Colonic mucosa (tissue), 4 donors: ENCODE measurements around the gene ERO1B. TPM values are rescaled to one million over a fixed set of nuclear protein-coding genes. Genes with fewer than 3 reads are reported as not detected.

Experiments
- DNase-seq: peaks from one replicate; pipeline ENCODE4 v3.0.0-alpha.2; 2020
- H3K27ac ChIP-seq: fragments of 200-600 bp; one replicate; pipeline ENCODE4 v1.8.0; 2021
- H3K27me3 ChIP-seq: fragments of 200-600 bp; one replicate; pipeline ENCODE4 v1.8.0; 2021
- H3K36me3 ChIP-seq: fragments of 200-600 bp; one replicate; pipeline ENCODE4 v1.8.0; 2021
- H3K4me1 ChIP-seq: fragments of 200-600 bp; one replicate; pipeline ENCODE4 v1.8.0; 2021; ENCODE audit warnings: mild to moderate bottlenecking
- H3K4me3 ChIP-seq: fragments of 200-600 bp; one replicate; pipeline ENCODE4 v1.8.0; 2021
- H3K9ac ChIP-seq, 2 donors: one replicate each; pipeline ENCODE4 v1.7.0; 2013; ENCODE audit warnings: control low read depth in 2 of 2, low read depth in 2 of 2, low read length in 2 of 2
- H3K9me3 ChIP-seq: fragments of 200-600 bp; one replicate; pipeline ENCODE4 v1.8.0; 2021
- CTCF ChIP-seq: fragments of 200-600 bp; IDR thresholded peaks from one replicate; pipeline ENCODE4 v1.8.0; 2022; ENCODE audit warnings: antibody characterized with exemption, mild to moderate bottlenecking
- intact Hi-C: fragments of 100-400 bp; cut with DNase I; formaldehyde crosslinking; loops from one replicate; pipeline ENCODE4 v1.14.1; 2022
- total RNA-seq, 2 donors: library from RNA; stranded (reverse); fragmentation: NEBNext Ultra II Directional in 1 of 2; extraction: Animal tissue kit (Norgen Biotek cat#: 25700) in 1 of 2; gene quantifications; one replicate each; pipeline ENCODE4 v1.2.1, GENCODE V29; 2021
- donor health status: healthy.
- donor health status: DM: no; HTN: no; CAD: no.
- donor health status: DM: no; HTN: no; CAD: no.

Gene ERO1B
- total RNA-seq, 2 donors from 2014 or later = 2.3 to 2.7 TPM

GRCh38 chr1:236168716-236169429, 112.9 kb downstream of the ERO1B start:
- intact Hi-C loops = no loop called here
- TF ChIP-seq CTCF = peak; percentile 27
- no peaks in the 10 kb centered on the region for H3K36me3 ChIP-seq
- no peaks in the 10 kb centered on the region for H3K9me3 ChIP-seq
- H3K4me3 ChIP-seq = no peak overlapping the region
- no peak overlapping the region for H3K9ac ChIP-seq
- DNase-seq = peak; percentile 42
- H3K27me3 ChIP-seq = no peaks in the 10 kb centered on the region
- no peak overlapping the region for H3K27ac ChIP-seq
- H3K4me1 ChIP-seq = no peaks in the 10 kb centered on the region

GRCh38 chr1:236167578-236167977, 114.2 kb downstream of the ERO1B start:
- no peak for TF ChIP-seq CTCF
- DNase-seq = no peak

GRCh38 chr1:236167154-236167553, 114.6 kb downstream of the ERO1B start:
- H3K4me3 ChIP-seq = no peak overlapping the region
- H3K9ac ChIP-seq = no peak overlapping the region
- no peak overlapping the region for H3K27ac ChIP-seq
- no peak for DNase-seq
- H3K27me3 ChIP-seq = no peaks in the 10 kb centered on the region
- TF ChIP-seq CTCF = no peak
- no peaks in the 10 kb centered on the region for H3K9me3 ChIP-seq
- H3K4me1 ChIP-seq = no peaks in the 10 kb centered on the region
- intact Hi-C loops = no loop called here
- H3K36me3 ChIP-seq = no peaks in the 10 kb centered on the region

More at GRCh38 chr1:236167578-236167977, 114.2 kb downstream of the ERO1B start:
- H3K9ac ChIP-seq = no peak overlapping the region
- H3K27ac ChIP-seq = no peak overlapping the region
- no peaks in the 10 kb centered on the region for H3K27me3 ChIP-seq
- H3K9me3 ChIP-seq = no peaks in the 10 kb centered on the region
- H3K36me3 ChIP-seq = no peaks in the 10 kb centered on the region
- intact Hi-C loops = no loop called here
- H3K4me3 ChIP-seq = no peak overlapping the region
- H3K4me1 ChIP-seq = no peaks in the 10 kb centered on the region

- Histone ChIP-seq H3K36me3 (no peaks in the 10 kb centered on the region), H3K4me1 (no peaks in the 10 kb centered on the region), H3K27ac (no peak overlapping the region), H3K27me3 (no peaks in the 10 kb centered on the region), H3K9me3 (no peaks in the 10 kb centered on the region), H3K9ac (no peak overlapping the region), H3K4me3 (no peak overlapping the region)
- intact Hi-C loops = no loop called here
- DNase-seq = no peak
- no peak for TF ChIP-seq CTCF
Measured at GRCh38 chr1:236166041-236166440, 115.7 kb downstream of the ERO1B start.

Other genes starting within 250 kb of the ERO1B start
- 10 to 100 TPM in 1 of 2 donors, 1 to 10 TPM in 1; 8.8 to 25.5 TPM for gene NID1, start 216.9 kb downstream of the ERO1B start, total RNA-seq
- 1 to 10 TPM; 4.5 to 7.7 TPM for gene GPR137B, start 139.4 kb downstream of the ERO1B start, total RNA-seq
- under 1 TPM; 0.17 to 0.27 TPM for gene EDARADD, start 112.3 kb upstream of the ERO1B start, total RNA-seq
- 10 to 100 TPM; 33.5 to 58.4 TPM for gene LGALS8, start 242.0 kb upstream of the ERO1B start, total RNA-seq